ENCODE results near the gene MTA1.

GRCh38 chr14:105381446-105382342, 37.9 kb upstream of the MTA1 start:
- TF ChIP-seq REST (IDR thresholded peaks at IDR 0.05) (no peak), CTCF (IDR thresholded peaks at IDR 0.05) (no peak)
